Erythroblast (primary cell): Measurements from ENCODE around the gene MYO9B.

Experiments
- GATA1 ChIP-seq: IDR thresholded peaks from 2 replicates; pipeline ENCODE4 v1.6.1; 2011; ENCODE audit warnings: low read depth, mild to moderate bottlenecking, control low read depth, low read length, moderate library complexity
- POLR2A ChIP-seq: IDR thresholded peaks from 2 replicates; pipeline ENCODE4 v1.6.1; 2011; ENCODE audit warnings: mild to moderate bottlenecking, low read length

GRCh38 chr19:17192751-17193150 is 117.2 kb downstream of the MYO9B start:
- TF ChIP-seq POLR2A (no peak), GATA1 (no peak)
